ENCODE results near the gene PRDM10.

Gene PRDM10

DNA sequence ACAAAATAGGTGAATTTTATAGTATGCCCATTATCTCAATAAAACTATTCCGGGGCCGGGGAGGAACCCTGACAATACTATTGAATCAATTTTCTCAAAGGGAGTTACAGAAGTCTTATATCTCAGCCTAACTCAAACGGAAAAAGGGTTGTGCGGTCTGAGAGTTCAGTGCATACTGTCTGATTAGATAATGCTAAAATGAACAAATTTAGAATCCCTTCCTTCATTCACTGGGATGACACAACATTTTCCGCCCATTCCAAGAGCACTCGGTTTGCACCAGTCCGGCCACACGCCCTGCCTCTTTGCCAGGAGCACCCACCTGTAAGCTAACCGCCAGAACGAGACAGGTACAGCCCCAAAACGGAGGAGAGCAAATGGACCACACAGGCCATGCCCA, 57.3 kb downstream of the PRDM10 start:
- DNase-seq = no peak

DNA sequence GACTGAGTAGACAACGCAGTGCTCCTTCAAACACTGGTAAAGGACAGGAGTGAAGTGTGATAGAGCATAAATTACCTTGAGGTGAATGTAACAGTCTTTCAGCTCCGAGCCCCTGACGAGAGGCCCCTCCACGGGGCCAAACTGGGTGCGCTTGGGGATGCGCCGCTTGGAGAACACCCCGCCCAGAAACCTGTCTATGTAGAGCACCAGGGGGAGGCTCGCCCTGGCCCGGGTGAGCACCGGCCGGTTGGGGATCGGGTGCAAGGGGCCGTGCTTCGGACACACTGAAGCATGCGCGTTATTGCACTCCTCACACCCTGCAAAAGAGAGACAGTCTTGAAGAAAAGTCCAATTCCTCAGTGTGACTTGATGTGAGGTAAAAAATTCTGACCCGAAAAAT, 57.9 kb downstream of the PRDM10 start:
- DNase-seq = no peak

DNA sequence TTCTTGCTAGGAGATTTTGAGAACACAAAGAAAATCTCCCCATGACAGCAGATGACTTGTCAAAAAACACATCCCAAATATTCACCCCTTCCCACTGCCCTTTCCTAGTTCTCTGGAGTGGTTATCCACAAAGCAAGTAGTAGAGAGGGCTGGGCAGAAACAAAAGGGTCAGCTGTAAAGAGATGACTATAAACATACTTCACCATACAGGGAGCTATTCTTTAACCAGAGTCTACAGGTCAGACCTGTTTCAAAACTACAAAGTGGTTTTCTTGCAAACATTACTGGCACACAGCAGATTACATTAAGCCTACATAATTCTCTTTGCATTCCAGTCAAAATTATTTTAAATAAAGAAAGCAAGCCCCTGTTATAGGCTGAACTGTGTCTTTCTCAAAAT, 59.6 kb downstream of the PRDM10 start:
- DNase-seq = no peak

DNA sequence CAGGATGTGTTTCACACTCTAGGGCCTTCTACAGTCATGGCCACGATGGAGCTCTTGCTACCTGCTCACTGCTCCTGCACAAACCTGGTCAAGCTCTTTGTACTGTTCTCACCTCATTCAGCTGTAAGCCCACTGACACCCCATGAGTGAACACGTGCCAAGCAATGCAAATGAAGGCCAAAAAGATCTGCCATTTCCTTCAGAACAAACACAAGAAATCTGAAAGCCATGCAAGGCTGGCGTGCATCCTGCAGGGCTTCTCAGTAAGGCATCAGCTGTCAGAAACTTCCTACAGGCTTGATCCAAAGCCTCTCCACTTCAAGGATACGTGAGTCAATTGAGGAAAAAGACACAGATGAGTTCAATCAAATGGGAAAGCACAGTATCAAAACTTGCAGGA, 63.1 kb downstream of the PRDM10 start:
- DNase-seq = no peak

DNA sequence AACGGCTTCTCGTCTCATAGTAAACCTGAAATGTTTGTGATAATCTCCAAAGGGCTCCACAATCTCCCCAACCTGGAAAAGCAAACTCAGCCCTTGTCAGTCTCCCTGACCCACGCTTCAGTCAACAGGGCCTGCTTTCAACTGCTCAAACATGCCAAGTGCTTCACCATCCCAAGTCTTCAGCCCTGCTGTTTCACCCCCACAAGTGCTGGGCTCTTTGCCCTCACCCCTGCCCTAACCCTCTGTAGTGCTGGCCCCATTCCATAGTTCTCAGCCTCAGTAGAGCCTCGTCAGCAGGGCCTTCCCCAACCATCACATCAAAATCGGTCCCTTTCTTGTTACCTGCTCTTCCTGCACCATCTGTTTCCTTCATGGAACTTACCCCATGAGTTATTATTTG, 63.9 kb downstream of the PRDM10 start:
- no peak for DNase-seq

DNA sequence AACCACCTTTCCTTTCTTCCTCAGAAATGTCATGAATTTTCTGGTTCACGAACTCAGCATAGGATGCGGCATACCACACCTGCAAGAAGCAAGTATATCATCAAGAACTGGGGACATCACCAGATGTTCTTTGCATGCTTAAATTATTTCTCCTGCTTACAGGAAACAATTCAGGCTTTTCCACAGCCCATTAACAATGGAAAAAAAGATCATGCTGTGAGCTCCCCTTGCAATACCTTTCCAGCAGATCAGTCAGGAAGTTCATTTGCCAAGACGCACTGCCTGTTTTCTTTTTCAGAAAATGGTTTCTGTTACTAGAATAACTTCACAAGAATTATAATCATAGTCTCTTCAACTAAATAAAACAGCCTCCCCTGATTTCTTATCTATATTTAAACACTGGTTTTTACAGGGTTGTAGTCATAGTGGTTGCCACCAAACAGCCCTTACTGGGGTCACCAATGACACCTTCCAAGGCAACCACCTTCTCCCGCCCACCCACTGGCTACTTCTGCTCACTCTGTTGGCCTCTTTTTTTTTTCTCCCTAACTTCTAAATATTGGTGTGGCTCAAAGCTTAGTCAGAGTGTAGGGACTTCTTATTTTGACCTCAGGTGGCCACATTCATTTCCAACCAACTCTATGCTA, 64.9 kb downstream of the PRDM10 start:
- peak; percentile 31 to 58 for DNase-seq

DNA sequence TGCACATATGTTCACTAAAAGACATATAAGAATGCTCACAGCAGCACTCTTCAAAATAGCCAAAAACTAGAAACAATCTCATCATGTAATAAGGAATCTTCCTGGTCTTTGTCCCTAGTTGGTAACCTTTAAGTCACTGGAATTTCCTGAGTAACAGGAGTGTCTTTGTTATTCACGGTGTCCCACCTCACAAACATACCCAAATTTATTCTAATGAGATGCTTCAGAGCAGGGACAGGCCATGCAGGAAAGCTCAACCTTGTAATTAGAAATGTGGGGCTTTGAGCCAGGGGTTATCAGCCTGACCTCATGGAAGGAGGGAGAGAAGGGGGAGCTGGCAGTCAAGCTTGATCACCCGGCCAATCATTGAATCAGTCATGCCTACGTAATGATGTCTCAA, 66.9 kb downstream of the PRDM10 start:
- DNase-seq = peak in 1 of 2 experiments; percentile 67

DNA sequence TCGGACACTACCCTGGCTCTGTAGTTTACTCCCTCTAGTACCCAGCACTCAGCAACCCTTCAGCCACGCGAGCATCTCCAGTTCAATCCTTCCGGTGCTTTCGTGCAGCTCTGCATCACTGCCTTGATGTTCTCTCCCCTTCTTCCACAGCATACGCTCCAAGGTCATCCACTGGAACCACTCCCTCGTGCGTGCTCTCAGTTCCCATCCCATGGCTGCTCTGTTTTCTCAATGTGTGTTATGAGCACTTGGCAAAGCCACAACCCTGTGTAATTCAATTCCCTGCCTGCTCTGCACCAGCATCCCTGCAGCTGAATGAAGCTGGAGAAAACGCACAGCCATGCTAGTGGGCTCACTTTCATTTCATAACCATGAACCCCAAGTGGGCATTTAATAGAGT, 68.7 kb downstream of the PRDM10 start:
- no peak for DNase-seq

DNA sequence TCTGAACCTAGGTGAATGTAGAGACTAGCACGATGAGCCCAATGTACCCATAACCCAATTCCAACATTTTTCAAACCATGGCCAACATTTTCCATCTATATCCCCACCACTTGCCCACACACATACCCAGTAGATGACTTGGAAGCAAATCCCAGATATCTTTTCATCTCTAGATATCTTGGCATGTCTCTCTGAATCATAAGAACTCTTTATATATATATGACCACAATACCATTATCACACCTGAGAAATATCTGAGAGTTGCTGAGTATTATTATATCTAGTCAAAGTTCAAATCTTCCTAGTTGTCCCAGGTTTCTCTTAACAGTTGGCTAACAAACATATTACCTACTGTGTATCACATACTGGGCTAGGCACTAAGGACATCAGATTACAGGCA, 69.4 kb downstream of the PRDM10 start:
- DNase-seq = no peak

DNA sequence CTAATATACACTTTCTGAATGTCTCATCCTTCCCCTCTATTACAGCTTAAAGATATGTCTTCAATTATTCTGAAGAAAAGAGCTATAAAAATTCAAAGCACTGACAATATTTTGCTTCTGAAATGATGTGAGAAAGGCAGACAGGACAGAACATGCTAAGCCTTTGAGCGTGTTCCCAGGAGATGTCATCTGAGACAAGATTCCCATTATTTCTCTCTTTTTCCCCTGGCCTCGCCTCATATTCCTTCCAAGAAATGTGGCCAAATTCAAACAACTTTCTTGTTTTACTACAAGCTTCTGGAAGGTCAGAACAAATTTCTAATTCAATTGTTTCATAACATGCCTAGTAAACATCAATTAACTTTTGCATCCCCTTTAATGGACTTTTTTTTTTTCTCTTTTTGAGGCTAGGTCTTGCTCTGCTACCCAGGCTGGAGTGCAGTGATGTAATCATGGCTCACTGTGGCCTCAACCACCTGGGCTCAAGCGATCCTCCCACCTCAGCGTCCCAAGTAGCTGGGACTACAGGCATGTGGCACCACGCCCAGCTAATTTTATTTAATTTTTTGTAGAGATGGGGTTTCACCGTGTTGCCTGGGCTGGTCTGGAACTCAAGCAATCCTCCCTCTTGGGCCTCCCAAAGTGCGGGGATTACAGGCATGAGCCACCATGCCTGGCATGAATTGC, 70.1 kb downstream of the PRDM10 start:
- no peak for DNase-seq

DNA sequence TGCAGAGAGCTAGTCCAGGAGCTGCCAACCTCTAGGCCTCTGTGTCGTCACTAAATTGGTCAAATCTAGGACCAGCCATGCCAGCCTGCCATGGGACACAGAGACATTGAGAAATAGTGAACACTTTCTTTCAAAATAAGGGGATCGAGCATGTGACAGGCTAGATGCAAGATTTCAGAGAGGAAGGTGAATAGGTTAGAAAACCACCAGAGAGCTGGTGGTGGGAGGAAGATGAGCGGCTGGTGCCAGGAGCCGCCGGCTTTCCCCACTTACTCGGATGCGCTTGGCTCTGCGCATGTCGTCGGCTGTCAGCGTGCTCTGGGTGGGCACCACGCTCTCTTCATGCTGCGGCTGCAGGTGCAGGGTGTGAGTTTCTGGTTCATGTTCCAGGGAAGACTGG, 71.9 kb downstream of the PRDM10 start:
- DNase-seq = no peak

DNA sequence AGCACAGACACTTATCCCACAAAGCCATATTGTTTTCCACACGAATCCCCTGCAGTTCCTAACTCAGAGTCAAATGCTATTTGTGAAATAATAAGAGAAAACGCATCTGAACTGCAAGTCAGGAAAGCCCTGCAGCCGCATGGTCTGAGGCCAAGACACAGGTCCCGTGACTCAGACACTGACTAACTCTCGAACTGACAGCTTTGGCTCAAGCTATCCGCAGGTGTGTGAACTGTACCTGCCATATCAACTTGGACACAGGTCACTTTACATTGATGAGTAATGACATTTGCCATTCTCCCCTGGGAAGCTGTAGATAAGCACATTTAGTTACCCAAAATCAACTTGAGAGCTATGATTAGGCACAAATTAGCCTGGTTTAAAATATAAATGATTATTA, 72.3 kb downstream of the PRDM10 start:
- no peak for DNase-seq

DNA sequence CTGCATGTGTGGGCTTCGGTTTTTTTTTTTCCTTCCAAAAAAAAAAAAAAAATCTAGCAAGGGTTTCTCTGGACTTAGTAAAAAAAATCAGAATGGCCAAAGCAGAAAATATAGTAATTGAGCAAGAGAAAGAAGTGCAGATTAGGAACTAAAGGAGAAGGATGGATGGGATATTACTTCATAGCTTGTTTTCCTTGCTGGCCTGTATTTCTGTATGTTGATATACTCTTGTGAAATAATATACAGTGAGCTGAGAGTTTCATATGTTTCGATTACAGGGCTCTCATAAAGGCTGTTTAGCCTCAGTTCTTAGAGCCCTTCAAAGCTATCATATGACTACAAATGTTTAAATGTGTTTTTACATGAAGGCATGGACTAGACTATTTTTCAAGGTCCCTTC, 72.9 kb downstream of the PRDM10 start:
- no peak for DNase-seq

DNA sequence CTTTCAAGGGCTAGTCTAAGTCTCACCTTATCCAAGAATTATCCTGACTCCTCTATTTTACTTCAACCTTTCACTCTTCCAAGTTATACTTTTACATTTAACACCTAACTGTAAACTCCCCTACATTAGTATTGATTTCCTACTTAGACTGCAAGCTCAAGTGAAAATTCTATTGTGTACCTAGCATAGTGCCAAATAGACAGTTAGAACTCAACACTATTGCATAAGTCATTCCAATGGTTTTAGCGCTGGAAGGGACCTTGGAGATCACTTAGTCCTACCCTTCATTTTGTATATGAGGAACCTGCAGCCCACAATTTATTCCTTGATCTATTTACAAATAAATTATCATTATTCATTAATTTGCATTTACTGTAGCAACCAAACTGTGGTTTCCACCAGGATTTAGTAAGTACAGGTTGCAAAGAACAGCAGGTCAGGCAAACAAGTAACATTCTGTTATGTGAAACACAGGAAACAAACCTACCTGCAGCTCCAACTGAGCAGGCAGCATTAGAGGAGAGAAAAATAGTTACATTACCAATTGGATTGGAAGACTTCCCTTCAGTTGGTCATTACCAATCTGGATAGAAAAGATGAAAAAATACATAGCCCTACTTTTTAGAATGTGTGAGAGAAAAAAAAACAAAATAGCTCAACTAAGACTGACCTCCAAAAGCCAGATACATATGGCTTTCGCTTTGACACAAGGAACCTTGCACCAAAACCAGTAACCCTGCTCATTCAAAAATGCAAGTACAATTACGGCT, 73.5 kb downstream of the PRDM10 start:
- DNase-seq = no peak

DNA sequence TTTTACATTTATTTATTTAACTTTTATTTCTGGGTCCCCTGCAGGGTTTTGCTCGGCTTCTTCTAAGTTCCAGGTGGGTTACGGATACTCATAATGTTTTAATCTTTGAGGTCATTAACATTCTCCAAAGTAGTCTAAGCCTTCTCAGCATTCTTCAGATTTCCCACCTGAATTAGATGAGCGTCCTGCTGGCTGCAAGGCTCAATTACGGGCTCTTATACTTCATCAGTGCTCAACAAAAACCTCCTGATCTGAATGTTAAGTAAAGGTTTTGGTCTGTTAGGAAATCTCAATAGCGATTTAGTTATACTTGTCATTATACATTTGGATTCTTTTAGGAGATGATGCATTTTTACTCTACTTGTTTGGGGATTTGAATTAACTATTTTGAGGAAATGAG, 80.0 kb downstream of the PRDM10 start:
- no peak for DNase-seq

DNA sequence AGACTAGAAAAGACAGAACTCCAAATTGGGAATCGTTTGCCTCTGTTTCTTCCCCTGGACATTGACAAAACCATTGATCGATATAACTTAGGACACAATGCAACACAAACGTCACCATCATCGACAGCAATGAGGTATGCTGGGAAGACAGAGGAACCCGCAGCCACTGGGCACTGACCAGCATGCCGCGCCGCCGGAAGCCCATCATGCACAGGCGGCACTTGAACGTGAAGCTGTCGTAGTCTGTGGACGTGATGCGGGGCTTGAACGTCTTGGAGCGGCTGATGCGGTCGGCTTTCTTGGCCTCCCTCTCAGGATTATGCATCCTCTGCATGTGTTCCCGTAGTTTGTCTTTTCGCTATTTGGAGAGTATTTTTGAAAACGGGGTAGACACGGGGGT, 84.3 kb downstream of the PRDM10 start:
- DNase-seq = no peak

DNA sequence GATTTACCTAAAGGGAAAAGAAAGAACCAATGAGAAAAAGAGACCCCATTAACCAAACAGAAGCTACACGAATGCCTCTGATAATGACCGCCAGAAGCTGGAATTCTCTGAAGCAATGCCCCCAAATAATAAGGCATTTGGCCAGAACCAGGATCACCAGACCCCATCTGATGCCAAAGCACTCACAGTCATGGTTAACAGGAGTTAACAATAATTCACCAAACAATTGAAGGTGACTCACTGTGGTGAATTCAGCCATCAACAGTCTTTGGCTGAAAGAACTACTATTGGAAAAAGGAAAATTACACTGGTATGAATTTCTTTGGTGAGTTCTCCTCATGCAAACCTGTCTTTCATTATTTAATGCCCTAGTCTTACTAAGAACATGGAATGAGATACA, 85.4 kb downstream of the PRDM10 start:
- no peak for DNase-seq

DNA sequence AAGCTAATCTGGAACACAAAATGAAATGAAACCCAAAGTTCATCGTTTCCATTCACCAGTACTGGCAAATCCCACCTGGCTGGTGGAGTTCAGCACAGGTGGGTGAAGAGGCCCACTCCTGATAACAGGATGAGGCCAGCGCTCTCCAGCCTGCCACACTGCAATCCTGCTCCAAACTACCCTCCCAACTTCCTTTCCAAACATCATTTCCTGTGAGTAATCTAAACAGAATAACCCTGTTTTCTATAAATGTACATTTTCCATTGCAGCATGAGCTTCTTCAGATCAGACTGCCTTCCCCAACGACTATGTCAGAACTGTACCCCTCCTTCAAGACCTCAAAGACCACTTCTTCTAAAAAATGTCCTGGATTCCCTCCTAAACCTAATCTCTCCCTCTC, 91.3 kb downstream of the PRDM10 start:
- DNase-seq = no peak

DNA sequence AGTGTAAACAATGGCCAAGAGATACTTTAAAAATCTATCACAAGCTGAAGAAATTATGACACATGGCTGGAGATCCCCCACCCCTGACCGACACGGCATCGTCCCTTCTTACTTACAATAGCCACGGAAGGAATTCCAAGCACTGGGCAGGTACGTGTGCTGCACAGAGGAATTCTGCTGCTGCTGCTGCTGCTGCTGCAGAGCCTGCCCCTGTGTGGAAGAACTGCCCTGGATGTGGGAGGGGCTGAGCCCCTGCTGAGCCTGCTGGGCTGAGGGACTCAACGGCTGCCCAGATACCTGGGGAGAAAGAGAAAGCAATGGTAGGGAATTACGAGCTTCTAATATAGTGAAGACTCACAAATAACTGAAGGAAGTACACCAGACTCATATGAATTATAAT, 92.3 kb downstream of the PRDM10 start:
- DNase-seq = no peak

DNA sequence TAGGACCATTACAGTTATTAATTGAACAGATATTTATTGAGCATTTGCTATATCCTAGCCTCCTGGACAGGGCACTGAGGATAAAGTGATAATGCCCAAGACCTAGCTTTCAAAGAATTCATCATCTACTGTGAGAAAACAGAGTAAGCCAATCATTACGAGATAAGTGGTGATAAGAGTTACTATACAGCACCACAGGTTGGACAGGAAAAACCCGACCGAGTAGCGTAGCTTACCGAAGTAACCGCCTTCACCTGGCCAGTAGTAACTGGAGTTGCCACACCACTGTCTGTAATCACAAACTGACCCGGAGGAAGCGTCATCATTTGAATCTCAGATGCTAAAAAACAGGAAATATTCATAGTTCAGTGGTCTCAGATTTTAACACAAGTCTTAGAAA, 97.2 kb downstream of the PRDM10 start:
- no peak for DNase-seq

DNA sequence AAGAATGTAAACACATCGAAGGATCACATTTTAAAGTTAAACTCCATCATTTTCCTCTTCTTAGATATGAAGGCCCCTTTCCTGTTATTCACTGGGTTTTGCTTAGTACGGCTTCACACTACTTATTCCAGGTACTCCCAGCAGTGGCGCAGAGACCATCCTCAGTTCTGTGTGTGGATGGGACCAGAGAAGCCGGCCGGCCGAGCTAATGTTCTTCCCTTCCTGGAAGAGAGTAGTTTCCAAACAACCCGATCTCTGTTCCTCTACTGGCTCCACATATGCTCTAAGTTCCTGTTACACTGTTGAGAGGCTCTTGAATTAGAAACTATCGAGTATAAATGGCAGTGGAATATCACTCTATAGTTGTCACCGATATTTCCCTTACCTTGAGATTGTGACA, 106.6 kb downstream of the PRDM10 start:
- peak in 1 of 2 experiments; percentile 60 for DNase-seq

DNA sequence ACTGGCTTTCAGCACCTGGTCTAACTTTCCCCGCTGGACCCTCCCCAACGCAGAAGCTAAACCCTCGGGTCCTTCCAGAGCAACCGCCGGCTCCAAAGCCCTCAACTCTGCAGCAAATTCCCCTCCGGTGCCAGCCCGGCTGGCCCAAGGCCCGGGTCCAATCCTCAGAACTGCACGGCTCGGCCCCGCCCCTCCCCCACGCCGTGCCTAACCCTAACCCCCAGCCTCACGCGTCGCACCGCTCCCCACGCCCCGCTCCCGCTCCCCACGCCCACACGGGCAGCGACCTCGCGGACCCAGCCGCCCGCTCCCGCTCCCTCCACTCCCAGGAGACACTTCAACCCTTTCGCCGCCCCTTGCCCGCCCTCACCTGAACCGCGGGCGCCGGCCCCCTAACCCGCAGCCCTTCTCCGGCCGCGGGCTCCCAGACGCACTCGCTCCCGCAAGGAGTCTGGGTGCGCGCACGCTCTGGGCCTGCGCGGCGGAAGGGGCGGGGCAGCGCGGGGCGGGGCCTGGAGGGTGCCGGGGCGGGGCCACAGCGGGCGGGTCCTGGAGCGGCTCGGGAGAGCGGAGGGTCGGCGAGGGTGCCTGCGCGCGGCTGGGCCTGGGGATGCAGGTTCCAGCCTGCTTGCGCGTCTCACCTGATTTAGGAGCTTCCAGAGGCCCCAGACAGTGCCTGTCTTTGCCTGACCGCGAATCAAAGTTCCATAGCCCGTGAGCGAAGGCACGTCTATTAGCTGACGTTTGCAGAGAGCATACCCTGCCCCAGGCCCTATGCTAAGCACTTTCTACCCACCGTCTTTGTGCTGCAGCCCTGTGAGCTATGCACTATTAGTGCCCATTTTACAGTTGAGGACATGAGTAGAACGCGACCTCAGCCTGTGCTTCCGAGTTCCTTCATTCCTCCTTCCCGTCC, 107.3 kb downstream of the PRDM10 start, which contains the start of gene NFRKB:
Gene NFRKB (minus strand): TSS at position 453 of the 916 bp plus-strand sequence. CDS start 2,729 bp downstream, outside the sequence.
- DNase-seq = peak; percentile 85 to 99
